Renal pelvis (tissue), 4 donors: ENCODE data around the gene BIRC3. TPM values are rescaled to one million over a fixed set of nuclear protein-coding genes. Genes with fewer than 3 reads are reported as not detected.
"Not testable (repeated sequence)": the region's sequence is repeated elsewhere in the genome, so short reads cannot be mapped to it uniquely, and the experiment has no call there.

Experiments used
- DNase-seq: peaks from one replicate; pipeline ENCODE4 v3.0.0-alpha.2; 2013
- polyA plus RNA-seq, 3 donors: library from polyadenylated mRNA; unstranded; fragments of 120-200 nt; gene quantifications; one replicate each; pipeline ENCODE4 v1.2.1, GENCODE V29; 2013; ENCODE audit not compliant: insufficient read length in 3 of 3

BIRC3 gene
- polyA plus RNA-seq, 3 donors, result 1.1 to 1.7 (median 1.2) TPM

- DNase-seq, result no peak
Observed at GRCh38 chr11:102323542-102324251, 6.4 kb downstream of the BIRC3 start.

- no peak for DNase-seq
Observed at GRCh38 chr11:102325088-102325487, 7.8 kb downstream of the BIRC3 start.

- DNase-seq, result no peak
Observed at GRCh38 chr11:102328748-102329147, 11.5 kb downstream of the BIRC3 start.

- no peak for DNase-seq
Observed at GRCh38 chr11:102330231-102330630, 12.9 kb downstream of the BIRC3 start.

- no peak for DNase-seq
Observed at GRCh38 chr11:102331341-102331740, 14.1 kb downstream of the BIRC3 start.

GRCh38 chr11:102332611-102332994 is 15.3 kb downstream of the BIRC3 start:
- DNase-seq, result no peak

- DNase-seq, result no peak
Observed at GRCh38 chr11:102338479-102339010, 21.3 kb downstream of the BIRC3 start.

GRCh38 chr11:102341311-102341710 is 24.0 kb downstream of the BIRC3 start:
- not testable (repeated sequence) for DNase-seq

GRCh38 chr11:102341844-102342318 is 24.6 kb downstream of the BIRC3 start:
- DNase-seq, result peak; percentile 79

GRCh38 chr11:102343809-102344208 is 26.5 kb downstream of the BIRC3 start:
- no peak for DNase-seq

- peak; percentile 29 for DNase-seq
Observed at GRCh38 chr11:102345904-102346303, 28.6 kb downstream of the BIRC3 start.

GRCh38 chr11:102346456-102346747 is 29.1 kb downstream of the BIRC3 start:
- no peak for DNase-seq

GRCh38 chr11:102346748-102347461 is 29.6 kb downstream of the BIRC3 start, which contains the start of gene BIRC2:
BIRC2 (plus strand) TSS chr11:102347214; CDS start chr11:102349855, 2,641 bp downstream.
- peak; percentile 94 for DNase-seq

GRCh38 chr11:102347462-102348370 is 30.4 kb downstream of the BIRC3 start:
- peak; percentile 29 for DNase-seq

- no peak for DNase-seq
Observed at GRCh38 chr11:102357116-102357515, 39.8 kb downstream of the BIRC3 start.

- no peak for DNase-seq
Observed at GRCh38 chr11:102359372-102359771, 42.1 kb downstream of the BIRC3 start.

- DNase-seq, result no peak
Observed at GRCh38 chr11:102360681-102361080, 43.4 kb downstream of the BIRC3 start.

- DNase-seq, result no peak
Observed at GRCh38 chr11:102361086-102362031, 44.1 kb downstream of the BIRC3 start.

GRCh38 chr11:102364991-102365390 is 47.7 kb downstream of the BIRC3 start:
- DNase-seq, result no peak

- DNase-seq, result no peak
Observed at GRCh38 chr11:102367364-102367763, 50.1 kb downstream of the BIRC3 start.

GRCh38 chr11:102368472-102368871 is 51.2 kb downstream of the BIRC3 start:
- DNase-seq, result no peak
